ENCODE measurements around the gene SCT.

DNA sequence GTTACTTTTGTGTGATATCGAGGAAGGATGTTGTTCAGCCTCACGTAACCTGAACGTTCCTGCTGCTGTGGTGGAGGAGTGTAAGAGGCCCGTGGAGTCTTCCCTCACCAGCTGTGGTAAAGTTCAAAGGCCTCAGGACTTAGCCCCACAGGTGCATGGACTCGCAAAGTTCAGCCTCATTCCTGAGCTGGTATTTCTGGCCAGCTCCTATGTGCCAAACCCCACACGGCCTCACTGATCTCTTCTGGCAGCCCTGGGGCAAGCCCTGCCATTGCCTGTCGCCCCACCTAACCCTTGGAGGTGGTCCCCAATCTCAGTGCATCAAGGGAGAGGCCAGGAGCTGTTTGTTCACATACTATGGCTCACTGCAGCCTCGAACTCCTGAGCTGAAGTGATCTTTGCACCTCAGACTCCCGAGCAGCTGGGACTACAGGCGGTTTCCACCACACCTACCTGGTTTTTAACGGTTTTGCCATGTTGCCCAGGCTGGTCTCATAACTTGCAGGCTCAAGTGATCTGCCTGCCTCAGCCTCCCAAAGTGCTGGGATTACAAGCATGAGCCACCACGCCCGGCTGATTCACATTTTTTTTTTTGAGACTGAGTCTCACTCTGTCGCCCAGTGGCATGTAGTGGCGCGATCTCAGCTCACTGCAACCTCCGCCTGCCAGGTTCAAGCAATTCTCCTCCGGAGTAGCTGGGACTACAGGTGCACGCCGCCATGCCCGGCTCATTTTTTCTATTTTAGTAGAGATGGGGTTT, 48.5 kb downstream of the SCT start:
- TF ChIP-seq GLIS3 (CRISPR knock-in tag; IDR thresholded peaks at IDR 0.05) (no peak), ZFP30 (CRISPR knock-in tag; IDR thresholded peaks at IDR 0.05) (no peak), PPARA (CRISPR knock-in tag; IDR thresholded peaks at IDR 0.05; ENCODE audit: borderline replicate concordance) (no peak), CSDC2 (CRISPR knock-in tag; IDR thresholded peaks at IDR 0.05) (no peak), SNAI2 (CRISPR knock-in tag; IDR thresholded peaks at IDR 0.05) (no peak), ISL1 (CRISPR knock-in tag; IDR thresholded peaks at IDR 0.05) (no peak), ZFP3 (CRISPR knock-in tag; IDR thresholded peaks at IDR 0.05) (no peak), ARNTL (CRISPR knock-in tag; IDR thresholded peaks at IDR 0.05; ENCODE audit: borderline replicate concordance, low read depth) (no peak), CREB5 (CRISPR knock-in tag; IDR thresholded peaks at IDR 0.05; ENCODE audit: low read depth) (no peak)
- TF ChIP-seq, protein P1, sequence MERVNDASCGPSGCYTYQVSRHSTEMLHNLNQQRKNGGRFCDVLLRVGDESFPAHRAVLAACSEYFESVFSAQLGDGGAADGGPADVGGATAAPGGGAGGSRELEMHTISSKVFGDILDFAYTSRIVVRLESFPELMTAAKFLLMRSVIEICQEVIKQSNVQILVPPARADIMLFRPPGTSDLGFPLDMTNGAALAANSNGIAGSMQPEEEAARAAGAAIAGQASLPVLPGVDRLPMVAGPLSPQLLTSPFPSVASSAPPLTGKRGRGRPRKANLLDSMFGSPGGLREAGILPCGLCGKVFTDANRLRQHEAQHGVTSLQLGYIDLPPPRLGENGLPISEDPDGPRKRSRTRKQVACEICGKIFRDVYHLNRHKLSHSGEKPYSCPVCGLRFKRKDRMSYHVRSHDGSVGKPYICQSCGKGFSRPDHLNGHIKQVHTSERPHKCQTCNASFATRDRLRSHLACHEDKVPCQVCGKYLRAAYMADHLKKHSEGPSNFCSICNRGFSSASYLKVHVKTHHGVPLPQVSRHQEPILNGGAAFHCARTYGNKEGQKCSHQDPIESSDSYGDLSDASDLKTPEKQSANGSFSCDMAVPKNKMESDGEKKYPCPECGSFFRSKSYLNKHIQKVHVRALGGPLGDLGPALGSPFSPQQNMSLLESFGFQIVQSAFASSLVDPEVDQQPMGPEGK (CRISPR knock-in tag; IDR thresholded peaks at IDR 0.05; ENCODE audit: borderline replicate concordance), result no peak

All from SK-N-SH treated with all-trans-retinoic acid at 6 μM for 48 hours (cell line).